RWPE2 (cell line): ENCODE measurements around the gene IMPDH1.

Source experiments
- ATAC-seq: fragments of 200-7000 bp; cut with Tn5 transposase; 3 replicates; pipeline ENCODE4 v1.9.1; 2021; ENCODE audit warnings: low read depth
- DNase-seq: peaks from one replicate; pipeline ENCODE4 v3.0.0-alpha.2; 2020; ENCODE audit warnings: low spot score
- H3K27ac ChIP-seq: fragments of 450-650 bp; 2 replicates; pipeline ENCODE4 v1.5.1; 2017; ENCODE audit warnings: mild to moderate bottlenecking; ENCODE audit not compliant: poor library complexity, severe bottlenecking
- H3K27me3 ChIP-seq: fragments of 250-450 bp; sonication (Bioruptor Pico); 2 replicates; pipeline ENCODE4 v1.5.1; 2021; ENCODE audit warnings: mild to moderate bottlenecking, moderate library complexity; ENCODE audit not compliant: insufficient read depth, poor library complexity, severe bottlenecking
- H3K36me3 ChIP-seq: fragments of 250-450 bp; sonication (Bioruptor Pico); 2 replicates; pipeline ENCODE4 v1.5.1; 2020; ENCODE audit warnings: low read depth, mild to moderate bottlenecking, moderate library complexity
- H3K4me1 ChIP-seq: fragments of 250-450 bp; sonication (Bioruptor Pico); 2 replicates; pipeline ENCODE4 v1.5.1; 2021; ENCODE audit warnings: mild to moderate bottlenecking, moderate library complexity; ENCODE audit not compliant: insufficient read depth, poor library complexity, severe bottlenecking
- H3K4me3 ChIP-seq: fragments of 250-450 bp; sonication (Bioruptor Pico); 2 replicates; pipeline ENCODE4 v1.5.1; 2021; ENCODE audit warnings: mild to moderate bottlenecking, moderate library complexity; ENCODE audit not compliant: severe bottlenecking
- H3K9me3 ChIP-seq: fragments of 250-450 bp; sonication (Bioruptor Pico); 2 replicates; pipeline ENCODE4 v1.5.1; 2021; ENCODE audit warnings: mild to moderate bottlenecking, moderate library complexity; ENCODE audit not compliant: severe bottlenecking
- TF ChIP-seq, protein P1 (sequence below): fragments of 450-650 bp; IDR thresholded peaks from one replicate; pipeline ENCODE4 v1.5.1; 2017; ENCODE audit warnings: mild to moderate bottlenecking, moderate library complexity; ENCODE audit not compliant: poor library complexity, severe bottlenecking

Gene IMPDH1

DNA sequence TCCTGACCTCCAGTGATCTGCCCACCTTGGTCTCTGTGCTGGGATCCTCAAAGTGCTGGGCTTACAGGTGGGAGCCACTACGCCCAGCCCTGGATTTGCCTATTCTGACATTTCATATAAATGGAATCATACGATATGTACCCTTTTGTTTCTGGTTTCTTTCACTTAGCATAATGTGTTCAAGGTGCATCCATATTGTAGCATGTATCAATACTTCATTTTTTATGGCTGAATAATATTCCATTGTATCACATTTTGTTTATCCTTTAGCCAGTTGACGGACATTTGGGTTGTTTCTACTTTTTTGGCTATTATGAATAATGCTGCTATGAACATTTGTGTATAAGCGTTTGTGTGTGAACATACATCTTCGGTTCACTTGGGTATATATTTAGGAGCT, 41.1 kb upstream of the IMPDH1 start:
- H3K4me3 ChIP-seq, result no peak overlapping the region
- no peaks in the 10 kb centered on the region for H3K4me1 ChIP-seq
- TF ChIP-seq, protein P1, sequence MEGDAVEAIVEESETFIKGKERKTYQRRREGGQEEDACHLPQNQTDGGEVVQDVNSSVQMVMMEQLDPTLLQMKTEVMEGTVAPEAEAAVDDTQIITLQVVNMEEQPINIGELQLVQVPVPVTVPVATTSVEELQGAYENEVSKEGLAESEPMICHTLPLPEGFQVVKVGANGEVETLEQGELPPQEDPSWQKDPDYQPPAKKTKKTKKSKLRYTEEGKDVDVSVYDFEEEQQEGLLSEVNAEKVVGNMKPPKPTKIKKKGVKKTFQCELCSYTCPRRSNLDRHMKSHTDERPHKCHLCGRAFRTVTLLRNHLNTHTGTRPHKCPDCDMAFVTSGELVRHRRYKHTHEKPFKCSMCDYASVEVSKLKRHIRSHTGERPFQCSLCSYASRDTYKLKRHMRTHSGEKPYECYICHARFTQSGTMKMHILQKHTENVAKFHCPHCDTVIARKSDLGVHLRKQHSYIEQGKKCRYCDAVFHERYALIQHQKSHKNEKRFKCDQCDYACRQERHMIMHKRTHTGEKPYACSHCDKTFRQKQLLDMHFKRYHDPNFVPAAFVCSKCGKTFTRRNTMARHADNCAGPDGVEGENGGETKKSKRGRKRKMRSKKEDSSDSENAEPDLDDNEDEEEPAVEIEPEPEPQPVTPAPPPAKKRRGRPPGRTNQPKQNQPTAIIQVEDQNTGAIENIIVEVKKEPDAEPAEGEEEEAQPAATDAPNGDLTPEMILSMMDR, result no peak
- H3K27ac ChIP-seq, result no peak overlapping the region
- ATAC-seq, result no peak
- H3K27me3 ChIP-seq, result no peaks in the 10 kb centered on the region
- no peaks in the 10 kb centered on the region for H3K9me3 ChIP-seq
- no peaks in the 10 kb centered on the region for H3K36me3 ChIP-seq
- DNase-seq, result no peak

DNA sequence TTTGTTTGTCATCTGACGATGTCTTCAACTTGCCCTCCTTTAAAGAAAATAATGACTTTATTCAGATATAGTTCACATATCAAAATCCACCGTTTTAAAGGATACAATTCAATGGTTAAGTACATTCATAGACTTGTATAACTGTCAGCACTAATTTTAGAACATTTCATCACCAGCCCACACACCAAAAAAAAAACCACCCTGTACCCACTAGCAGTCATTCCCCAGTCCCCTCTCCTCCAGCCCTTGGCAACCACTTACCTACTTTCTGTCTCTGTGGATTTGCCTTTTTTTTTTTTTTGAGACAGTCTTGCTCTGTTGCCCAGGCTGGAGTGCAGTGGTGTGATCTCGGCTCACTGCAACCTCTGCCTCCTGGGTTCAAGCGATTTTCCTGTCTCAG, 40.6 kb upstream of the IMPDH1 start:
- H3K9me3 ChIP-seq, result no peaks in the 10 kb centered on the region
- DNase-seq, result no peak
- ATAC-seq, result no peak

DNA sequence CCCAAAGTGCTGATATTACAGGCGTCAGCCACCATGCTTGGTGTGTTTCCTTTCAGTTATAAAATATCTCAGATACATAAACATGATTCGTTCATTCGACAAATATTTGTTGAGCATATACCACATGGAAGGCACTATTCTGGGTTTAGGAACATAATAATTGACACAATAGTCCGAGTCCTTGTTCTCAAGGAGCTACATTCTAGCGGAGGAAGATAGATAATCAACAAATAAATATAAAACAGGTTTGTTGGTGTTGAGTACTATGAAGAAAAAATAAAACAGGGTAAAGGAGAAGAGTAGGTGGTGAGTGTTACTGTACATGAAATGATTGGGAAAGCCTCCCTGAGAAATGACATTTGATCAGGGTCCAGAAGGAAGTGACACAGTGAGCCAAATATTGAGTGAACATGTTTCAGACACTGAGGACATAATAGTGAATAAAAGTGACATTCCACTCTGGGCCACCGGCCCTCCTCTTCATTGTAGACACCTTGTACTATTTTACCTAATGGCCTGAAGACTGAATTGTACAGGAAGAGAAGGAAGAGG, 39.0 kb upstream of the IMPDH1 start:
- TF ChIP-seq, protein P1, result no peak
- Histone ChIP-seq H3K27ac (no peak overlapping the region), H3K9me3 (no peaks in the 10 kb centered on the region), H3K36me3 (no peaks in the 10 kb centered on the region), H3K4me3 (no peak overlapping the region), H3K4me1 (no peaks in the 10 kb centered on the region), H3K27me3 (no peaks in the 10 kb centered on the region)
- ATAC-seq (no peak), DNase-seq (no peak)

More for the DNA sequence above, 40.6 kb upstream of the IMPDH1 start:
- H3K4me3 ChIP-seq, result no peak overlapping the region
- H3K36me3 ChIP-seq, result no peaks in the 10 kb centered on the region
- no peak overlapping the region for H3K27ac ChIP-seq
- no peaks in the 10 kb centered on the region for H3K27me3 ChIP-seq
- no peaks in the 10 kb centered on the region for H3K4me1 ChIP-seq
- TF ChIP-seq, protein P1, result no peak

DNA sequence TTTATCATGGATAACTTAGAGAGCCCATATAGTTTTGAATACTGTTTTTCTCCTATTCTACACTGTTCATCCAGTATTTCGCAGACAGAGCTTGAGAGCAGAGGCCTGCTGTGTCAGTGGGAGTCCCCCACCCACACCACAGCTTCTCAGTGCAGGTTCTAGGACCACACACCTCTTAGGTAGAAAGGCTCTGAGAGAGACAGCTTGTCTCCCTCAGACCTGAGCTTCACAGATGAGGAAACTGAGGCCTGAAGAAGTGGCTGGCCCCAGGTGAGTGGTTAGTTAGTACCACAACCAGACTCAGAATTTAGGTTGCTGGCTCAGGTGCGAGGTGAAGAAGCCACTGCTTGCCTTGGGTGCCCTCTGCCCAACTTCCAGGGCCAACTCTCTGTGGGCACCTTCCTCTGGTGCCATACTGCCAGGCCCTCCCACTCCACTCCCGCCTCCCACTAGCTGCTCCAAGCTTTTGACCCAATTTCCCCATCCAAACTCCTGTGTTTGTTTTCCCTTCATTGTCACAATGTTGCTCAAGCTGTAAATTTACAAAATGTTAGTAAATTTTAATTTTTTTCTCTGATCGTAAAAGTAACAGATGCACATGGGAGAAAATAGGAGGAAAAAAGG, 38.3 kb upstream of the IMPDH1 start:
- TF ChIP-seq, protein P1, result no peak
- Histone ChIP-seq H3K4me3 (no peak overlapping the region), H3K27ac (no peak overlapping the region), H3K27me3 (no peaks in the 10 kb centered on the region), H3K9me3 (no peaks in the 10 kb centered on the region), H3K4me1 (no peaks in the 10 kb centered on the region), H3K36me3 (no peaks in the 10 kb centered on the region)
- no peak for DNase-seq
- ATAC-seq, result no peak

DNA sequence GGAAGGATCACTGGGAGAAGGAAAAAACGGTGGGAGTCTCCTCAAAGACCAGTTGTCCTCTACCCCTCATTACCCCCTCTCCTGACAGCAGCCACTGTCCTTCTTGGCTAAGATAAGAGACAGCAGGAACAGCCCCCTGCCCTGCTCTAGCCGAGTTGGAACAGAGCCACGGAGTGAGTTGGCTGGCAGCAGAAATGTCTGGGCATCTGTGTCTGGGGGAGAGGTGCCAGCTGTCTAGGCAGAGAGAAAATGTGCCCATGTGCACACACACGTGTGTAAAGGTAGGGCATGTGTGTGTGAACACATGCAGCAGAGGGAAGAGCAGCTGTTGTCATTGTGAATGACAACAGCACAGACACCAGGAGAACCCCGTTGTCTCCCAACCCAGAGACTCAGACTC, 36.5 kb upstream of the IMPDH1 start:
- Histone ChIP-seq H3K27me3 (no peaks in the 10 kb centered on the region), H3K9me3 (no peaks in the 10 kb centered on the region), H3K4me1 (no peaks in the 10 kb centered on the region), H3K4me3 (no peak overlapping the region), H3K27ac (no peak overlapping the region), H3K36me3 (no peaks in the 10 kb centered on the region)
- TF ChIP-seq, protein P1, result no peak
- ATAC-seq (no peak), DNase-seq (no peak)
